GM11168 (cell line): Measurements from ENCODE around the gene NOL11.
"Not testable (repeated sequence)": the region's sequence is repeated elsewhere in the genome, so short reads cannot be mapped to it uniquely, and the experiment has no call there.

Experiments used
- in situ Hi-C: fragments of 300-500 bp; cut with MboI; formaldehyde crosslinking; loops from one replicate; pipeline ENCODE4 v1.12.0; 2022; ENCODE audit warnings: low sequenced_read_pairs; ENCODE audit not compliant: unreplicated experiment

Gene NOL11

DNA sequence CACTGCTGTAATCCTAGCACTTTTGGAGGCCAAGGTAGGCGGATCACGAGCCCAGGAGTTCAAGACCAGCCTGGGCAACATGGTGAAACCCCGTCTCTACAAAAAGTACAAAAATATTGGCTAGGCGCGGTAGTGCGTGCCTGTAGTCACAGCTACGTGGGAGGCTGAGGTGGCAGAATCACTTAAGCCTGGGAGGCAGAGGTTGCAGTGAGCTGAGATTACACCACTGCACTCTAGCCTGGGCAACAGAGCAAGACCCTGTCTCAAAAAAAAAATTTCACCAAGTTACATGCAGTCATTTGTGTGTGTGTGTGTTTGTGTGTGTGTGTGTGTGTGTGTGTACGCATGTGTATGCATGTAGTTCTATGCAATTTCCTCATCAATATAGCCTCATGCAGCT lies 14.9 kb upstream of the NOL11 start:
- in situ Hi-C loops: not testable (repeated sequence)

DNA sequence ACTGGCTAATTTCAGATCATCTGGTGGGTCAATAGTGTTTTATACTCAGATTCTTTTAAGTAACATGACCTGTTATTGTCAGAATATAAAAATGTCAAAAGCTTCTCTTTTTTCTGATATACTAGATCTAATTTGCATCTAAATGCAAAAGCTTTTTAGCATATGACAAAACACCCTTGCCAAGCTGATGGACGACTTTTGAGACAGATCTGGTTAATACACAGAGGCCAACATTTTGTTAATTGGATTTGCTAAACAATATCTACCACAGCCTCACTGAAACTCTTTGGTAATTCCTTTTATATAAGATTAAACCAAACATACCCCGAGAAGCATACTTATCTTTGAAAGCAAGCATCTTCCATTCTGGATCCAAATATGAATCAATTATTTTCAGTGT lies 10.3 kb upstream of the NOL11 start:
- in situ Hi-C loops: no loop called here

DNA sequence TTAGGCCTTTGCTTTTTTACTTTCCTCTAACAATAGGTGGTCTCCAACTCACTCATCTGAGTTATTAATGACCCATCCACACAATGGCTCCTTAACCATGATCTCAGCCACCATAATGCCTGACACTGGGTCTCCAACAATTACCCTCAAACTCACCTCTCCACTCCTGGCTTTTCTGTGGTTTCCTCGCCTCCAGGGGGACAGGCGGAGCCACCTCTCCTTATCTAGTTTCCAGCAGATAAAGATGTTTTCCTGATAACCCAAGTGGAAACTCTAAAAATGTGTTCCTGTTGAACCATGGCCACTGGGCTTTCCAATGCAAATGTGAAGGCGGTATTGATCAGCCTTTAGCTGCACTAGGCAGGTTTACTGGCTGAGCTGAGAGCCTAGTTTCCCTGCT lies 9.4 kb upstream of the NOL11 start:
- in situ Hi-C loops: no loop called here

DNA sequence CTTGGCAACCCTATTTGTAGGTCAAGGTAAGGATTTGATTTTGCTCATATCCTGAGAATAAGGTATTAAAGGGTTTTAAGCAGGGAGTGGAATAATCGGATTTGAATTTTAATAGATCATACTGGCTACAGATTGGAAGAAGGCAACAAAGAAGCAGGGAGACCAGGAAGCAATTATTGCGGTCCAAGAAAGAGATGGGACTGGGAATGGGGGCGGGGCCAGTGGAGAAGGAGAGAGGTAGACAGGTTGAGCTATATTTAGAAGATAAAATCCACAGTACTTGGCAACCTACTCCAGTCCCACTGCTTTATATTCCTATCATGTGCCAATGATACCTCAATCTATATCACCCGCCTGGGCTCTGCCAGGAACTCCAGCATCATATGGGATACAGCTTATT lies 5.8 kb upstream of the NOL11 start:
- in situ Hi-C loops: no loop called here

DNA sequence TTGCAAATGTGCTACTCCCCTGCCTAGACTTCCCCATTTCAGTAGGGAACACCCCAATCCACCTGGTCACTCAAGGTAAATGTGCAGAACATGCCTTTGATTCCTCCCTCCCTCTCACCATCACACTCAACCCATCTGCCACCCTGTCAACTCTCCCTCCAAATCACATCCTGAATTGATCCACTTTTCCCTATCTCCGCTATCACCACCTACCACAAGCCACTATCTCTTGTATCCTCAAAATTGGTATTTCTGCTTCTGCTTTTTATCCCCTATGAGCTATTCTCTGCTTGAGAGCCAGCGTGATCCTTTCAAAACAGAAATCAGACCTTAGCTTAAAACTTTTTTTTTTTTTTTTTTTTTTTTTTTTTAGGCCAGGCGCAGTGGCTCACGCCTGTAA lies 5.4 kb upstream of the NOL11 start:
- in situ Hi-C loops: no loop called here

DNA sequence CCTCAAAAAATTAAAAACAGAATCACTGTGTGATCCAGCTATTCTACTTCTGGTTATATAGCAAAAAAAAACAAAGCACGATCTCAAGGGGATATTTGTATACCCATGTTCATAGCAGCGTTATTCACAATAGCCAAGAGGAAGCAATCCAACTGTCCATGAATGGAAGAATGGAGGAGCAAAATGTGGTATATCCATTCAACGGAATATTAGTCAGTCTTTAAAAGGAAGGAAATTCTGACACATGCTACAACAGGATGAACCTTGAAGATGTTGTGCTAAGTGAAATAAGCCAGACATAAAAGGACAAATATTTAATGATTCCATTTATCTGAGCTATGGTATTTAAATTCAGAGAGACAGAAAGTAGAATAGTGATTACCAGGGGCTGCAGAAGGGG lies 4.6 kb upstream of the NOL11 start:
- in situ Hi-C loops: no loop called here

DNA sequence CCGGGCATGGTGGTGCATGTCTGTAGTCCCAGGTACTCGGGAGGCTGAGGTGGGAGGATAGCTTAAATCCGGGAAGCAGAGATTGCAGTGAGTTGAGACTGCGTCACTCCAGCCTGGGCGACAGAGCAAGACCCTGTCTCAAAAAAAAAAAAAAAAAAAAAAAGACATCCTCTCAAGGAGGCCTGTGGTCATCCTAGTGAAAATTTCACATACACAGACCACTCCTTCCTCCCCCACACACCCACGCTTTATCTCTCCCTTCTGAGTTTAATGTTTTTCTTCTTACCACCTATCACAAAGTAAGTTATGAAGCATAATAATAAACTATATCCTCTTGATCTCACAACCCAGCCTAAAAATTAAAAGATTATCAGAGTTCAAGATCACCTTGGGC lies 1.3 kb upstream of the NOL11 start:
- in situ Hi-C loops: no loop called here

DNA sequence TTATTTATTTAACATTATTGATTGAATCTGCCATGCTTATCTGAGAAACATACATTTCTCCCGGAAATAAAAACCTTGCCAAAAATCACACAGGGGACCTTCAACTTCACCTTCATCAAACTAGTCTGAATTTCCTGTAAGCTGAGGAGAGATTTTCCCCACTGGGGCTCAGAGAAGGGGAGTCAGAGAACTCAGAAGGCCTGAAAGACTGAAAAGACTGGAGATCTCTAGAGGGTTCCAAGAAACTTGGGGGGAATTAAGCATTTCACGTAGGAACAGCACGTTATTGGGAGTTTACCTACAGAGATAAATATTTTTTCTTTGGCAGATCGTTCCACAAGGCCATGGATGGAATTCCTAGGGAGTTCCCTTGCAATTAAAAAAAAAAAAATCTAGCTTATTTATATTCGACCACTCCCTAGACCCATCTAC lies 528 bp upstream of the NOL11 start:
- in situ Hi-C loops: no loop called here

DNA sequence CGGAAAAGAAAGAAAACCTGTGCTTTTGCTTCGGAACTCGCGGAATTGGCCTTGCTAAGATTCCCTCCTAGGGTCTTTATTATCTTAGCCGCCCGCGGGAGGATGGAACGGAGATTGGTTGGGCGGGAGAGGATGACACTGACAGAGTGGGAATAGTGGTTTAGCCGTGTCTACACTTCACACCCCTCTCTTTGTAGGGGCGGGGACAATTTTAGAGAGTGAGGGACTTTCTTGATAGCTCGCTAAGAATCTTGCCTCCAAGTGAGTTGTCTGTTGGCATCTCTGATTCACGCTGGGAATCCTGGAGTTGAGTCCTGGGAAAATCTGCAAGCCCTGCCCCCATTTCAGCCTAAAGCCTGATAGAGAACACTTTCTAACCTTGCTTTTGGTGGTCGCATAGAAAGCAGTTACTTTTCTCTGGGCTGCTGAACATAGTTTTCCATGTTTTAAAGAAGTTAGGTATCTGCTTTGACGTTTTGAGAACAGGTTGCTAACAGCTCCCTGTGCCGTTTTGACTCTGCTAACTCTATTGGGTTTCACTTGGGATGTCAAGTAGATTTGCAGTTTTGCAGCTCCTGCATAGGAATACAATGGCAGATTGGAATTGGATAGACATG lies 697 bp downstream of the NOL11 start:
- in situ Hi-C loops: no loop called here

DNA sequence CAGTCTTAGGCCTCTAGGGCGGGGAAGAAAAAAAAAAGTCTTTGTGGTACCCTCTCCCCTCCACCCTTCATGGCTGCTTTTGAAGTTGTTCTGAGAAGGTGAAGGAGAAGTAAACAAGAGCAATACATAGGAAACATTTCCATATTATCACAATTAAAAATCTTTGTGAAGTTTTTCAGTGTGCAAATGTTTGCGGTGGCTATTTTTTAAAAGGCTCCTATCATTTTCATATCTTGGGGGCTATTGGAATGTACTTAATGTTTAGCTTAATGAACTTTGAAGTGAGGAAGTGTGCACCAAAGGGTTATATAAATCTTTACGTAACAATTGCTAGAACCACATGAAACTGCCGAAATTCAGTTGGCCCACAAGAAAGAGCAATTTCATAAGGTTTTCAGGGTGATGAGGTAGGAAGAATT lies 7.6 kb downstream of the NOL11 start:
- in situ Hi-C loops: no loop called here

DNA sequence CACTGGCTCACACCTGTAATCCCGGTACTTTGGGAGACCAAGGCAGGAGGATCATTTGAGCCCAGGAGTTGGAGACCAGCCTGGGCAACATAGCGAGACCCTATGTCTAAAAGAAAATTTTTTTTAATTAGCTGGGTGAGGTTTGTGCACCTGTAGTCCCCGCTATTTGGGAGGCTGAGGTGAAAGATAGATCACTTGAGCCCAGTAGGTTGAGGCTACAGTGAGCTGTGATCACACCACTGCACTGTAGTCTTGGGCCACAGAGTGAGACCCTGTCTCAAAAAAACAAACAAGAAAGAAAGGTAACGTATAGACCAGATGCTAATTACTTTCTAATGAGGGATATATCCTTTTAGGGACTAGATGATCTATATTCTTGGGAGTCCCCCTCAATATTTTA lies 8.1 kb downstream of the NOL11 start:
- in situ Hi-C loops: no loop called here

DNA sequence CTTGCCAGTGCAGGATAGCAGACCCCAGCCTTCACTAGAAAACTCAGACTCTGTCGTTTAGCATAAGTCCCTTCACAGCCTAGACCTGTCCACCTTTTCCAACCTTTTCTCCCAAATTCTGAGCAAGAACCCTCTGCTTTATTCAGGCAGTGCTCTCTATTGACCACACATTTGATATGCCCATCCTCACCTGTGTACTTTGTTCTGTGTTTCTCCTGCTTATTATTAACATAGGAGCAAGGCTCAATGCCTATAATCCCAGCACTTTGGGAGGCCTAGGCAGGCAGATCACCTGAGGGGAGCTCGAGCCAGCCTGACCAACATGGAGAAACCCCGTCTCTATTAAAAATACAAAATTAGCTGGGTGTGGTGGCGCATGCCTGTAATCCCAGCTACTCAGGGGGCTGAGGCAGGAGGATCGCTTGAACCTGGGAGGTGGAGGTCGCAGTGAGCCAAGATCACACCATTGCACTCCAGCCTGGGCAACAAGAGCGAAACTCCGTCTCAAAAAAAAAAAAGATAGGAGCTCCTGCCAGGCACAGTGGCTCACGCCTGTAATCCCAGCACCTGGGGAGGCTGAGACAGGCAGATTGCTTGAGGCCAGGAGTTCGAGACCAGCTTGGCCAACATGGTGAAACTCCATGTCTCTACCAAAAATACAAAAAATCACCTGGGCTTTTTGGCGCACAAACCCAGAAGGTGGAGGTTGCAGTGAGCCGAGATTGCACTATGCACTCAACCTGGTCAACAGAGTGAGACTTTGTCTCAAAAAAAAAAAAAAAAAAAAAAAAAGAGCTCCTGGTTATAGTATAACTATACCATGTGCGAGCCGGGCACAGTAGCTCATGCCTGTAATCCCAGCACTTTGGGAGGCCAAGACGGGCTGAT lies 9.7 kb downstream of the NOL11 start:
- in situ Hi-C loops: not testable (repeated sequence)

DNA sequence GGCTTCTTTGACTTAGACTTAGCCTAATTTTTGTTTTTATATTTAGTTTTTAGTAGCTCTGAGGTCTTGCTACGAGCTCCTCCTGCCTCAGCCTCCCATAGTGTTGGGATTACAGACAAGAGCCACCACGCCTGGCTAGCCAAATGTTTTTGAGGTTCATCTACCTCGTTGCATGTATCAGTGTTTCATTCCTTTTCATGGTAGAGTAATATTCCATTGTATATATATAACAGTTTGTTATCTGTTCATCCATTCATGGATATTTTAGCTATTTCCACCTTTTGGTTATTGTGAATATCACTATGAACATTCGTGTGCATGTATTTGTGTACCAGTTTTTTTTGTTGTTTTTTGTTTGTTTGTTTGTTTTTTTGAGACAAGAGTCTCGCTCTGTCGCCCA lies 12.2 kb downstream of the NOL11 start:
- in situ Hi-C loops: no loop called here

DNA sequence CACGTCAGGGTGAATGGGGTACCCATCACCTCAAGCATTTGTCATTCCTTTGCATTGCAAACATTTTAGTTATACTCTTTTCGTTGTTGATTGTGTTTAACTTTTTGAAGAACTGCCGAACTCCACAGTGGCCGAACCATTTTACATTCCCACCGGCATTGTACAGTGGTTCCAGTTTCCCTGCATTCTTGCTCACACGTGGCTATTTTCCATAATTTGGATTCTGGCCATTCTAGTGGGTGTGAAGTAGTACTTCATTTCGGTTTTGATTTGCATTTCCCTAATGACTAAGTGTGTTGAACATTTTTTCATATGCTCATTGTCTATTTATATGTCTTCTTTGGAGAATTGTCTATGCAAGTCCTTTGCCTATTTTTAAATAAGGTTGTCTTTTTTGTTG lies 13.0 kb downstream of the NOL11 start:
- in situ Hi-C loops: no loop called here

DNA sequence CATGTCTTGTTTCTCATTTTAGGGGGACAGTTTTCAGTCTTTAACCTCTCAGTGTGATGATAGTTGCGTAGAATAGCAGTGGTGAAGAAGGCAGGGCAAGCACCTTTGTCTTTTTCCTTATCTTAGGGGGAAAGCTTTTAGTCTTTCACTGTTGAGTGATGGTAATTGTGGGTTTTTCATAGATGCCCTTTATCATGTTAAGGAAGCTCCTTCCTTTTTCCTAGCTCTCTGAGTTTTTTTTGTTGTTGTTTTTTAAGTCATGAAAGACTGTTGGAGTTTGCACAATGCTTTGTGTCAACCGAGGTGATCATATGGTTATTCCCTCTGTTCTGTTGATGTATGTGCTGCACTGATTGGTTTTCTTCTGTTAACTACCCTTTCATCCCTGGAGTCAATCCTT lies 15.7 kb downstream of the NOL11 start:
- in situ Hi-C loops: no loop called here

DNA sequence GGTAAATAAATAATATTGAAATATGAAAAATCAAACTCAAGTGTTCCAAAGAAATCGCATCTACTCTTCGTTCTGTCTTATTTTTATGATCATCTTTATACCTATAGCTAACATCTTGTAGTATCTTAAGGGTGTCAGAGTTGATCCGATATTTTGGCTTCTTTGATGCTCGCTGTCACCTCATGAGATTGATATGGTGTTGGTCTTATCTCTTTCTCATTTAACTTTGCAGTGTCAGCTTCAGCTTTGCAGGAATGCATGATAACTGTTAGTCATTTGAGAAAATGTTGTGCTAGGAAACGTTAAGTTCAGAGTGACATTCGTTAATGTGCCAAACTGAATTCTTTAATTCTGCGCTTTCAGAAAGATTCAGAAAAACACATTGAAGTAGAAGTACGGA lies 19.4 kb downstream of the NOL11 start:
- in situ Hi-C loops: no loop called here

DNA sequence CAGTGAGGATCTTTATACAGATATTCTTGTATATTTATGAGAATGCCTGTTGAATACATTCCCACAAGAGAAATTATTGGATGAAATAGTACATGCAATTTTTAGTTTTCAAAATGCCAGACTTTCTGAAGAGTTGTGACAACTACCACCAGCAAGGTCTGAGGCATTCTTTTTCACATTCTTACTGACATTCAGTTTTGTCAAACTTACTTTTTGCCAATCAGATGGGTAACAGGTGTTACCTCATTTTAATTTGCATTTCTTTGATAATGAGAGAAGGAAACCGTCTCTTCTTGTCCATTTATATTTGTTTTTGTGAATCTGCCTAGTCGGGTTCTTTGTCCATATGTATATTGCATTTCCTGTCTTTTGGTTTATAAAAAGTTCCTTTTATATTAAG lies 24.3 kb downstream of the NOL11 start:
- in situ Hi-C loops: no loop called here

DNA sequence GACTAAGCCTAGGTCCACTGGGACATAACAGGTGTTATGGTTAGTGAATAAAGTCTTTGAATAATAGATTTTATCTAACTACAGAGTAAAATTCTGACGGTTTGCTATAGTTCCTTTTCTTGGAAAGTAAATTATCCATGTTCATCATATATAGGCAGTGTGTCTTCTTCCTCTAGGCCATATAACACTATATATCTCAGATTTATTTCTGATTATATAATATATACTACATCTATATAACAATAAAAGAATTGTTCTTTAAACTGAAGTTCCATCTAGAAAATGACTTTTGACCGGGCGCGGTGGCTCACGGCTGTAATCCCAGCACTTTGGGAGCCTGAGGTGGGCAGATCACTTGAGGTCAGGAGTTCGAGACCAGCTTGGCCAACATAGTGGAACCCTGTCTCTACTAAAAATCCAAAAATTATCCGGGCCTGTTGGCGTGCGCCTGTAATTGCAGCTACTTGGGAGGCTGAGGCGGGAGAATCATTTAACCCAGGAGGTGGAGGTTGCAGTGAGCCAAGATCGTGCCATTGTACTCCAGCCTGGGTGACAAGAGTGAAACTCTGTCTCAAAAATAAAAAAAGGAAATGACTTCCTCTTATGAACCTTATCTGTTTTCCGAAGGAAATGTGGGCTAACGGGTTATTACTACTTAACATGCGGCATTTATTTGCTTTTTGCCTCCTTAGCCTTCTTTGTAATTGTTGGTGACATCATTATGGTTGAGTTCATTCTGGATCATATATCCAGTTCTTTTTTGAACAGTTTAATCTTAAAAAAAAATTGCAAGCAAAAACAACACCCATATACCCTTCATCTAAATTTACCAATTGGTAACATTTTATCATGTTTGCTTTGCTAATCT lies 29.2 kb downstream of the NOL11 start:
- in situ Hi-C loops: no loop called here

DNA sequence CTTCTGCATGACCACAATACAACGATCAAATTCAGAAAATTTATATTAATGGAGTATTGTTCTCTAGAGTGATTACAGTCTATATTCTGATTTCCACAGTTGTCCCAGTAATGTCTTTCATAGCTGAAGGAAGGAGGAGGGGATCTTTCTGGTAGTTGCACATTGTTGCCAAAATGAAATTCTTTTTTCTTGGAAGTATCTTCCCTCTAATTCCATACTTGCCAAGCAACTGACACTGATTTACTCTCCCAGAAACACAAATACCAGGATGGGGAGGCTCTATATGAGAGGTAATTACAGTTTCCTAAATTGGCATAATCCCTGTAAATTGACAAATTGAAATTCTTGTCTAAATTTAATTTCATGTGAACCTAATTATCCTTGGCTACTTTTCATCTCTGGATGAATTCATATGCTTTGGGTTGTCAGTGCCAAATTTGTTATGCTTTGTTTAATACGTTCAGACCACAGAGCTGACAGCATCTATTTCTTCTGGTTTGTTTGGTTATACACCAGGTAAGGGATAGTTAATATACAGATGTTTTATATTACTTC lies 30.0 kb downstream of the NOL11 start:
- in situ Hi-C loops: no loop called here

DNA sequence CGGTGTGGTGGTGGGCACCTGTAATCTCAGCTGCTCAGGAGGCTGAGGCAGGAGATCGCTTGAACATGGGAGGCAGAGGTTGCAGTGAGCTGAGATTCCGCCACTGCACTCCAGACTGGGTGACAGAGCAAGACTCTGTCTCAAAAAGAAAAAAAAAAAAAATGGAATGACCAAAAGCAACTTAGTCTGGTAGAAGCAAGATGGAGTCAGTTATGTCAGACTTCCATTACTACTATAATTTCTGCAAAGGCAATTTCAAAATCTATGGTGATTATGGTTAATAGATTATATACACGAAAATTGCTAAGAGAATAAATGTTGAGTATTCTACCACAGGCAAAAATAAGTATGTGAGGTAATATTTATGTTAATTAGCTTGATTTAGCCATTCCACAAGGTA lies 32.3 kb downstream of the NOL11 start:
- in situ Hi-C loops: no loop called here
